GM23338 (cell line): Measurements from ENCODE around the gene BRK1. TPM values are rescaled to one million over a fixed set of nuclear protein-coding genes. Genes with fewer than 3 reads are reported as not detected.

ENCODE experiments used
- ATAC-seq: fragments of 200-7000 bp; cut with Tn5 transposase; 3 replicates; pipeline ENCODE4 v1.9.1; 2020
- DNase-seq: peaks from one replicate; pipeline ENCODE4 v3.0.0-alpha.2; 2015; ENCODE audit warnings: low spot score
- H2AFZ ChIP-seq: fragments of 200-600 bp; sonication (generic); 2 replicates; pipeline ENCODE4 v1.8.0; 2016; ENCODE audit warnings: antibody characterized with exemption, mild to moderate bottlenecking, moderate library complexity
- H3F3A ChIP-seq: fragments of 200-600 bp; sonication (generic); replicated peaks from 2 replicates; pipeline ENCODE4 v1.8.0; 2017; ENCODE audit warnings: antibody characterized with exemption, mixed run types, low read depth
- H3K27ac ChIP-seq: fragments of 200-600 bp; sonication (generic); 2 replicates; pipeline ENCODE4 v1.6.1; 2016; ENCODE audit warnings: low read depth
- H3K27me3 ChIP-seq: fragments of 200-600 bp; sonication (generic); 2 replicates; pipeline ENCODE4 v1.8.0; 2016; ENCODE audit warnings: mild to moderate bottlenecking, mixed run types, moderate library complexity; ENCODE audit not compliant: insufficient read depth
- H3K36me3 ChIP-seq: fragments of 200-600 bp; sonication (generic); 2 replicates; pipeline ENCODE4 v1.8.0; 2016; ENCODE audit warnings: mild to moderate bottlenecking; ENCODE audit not compliant: insufficient read depth
- H3K4me1 ChIP-seq: fragments of 200-600 bp; sonication (generic); 2 replicates; pipeline ENCODE4 v1.8.0; 2016; ENCODE audit warnings: mild to moderate bottlenecking, moderate library complexity; ENCODE audit not compliant: insufficient read depth
- H3K4me2 ChIP-seq: fragments of 200-600 bp; sonication (generic); 2 replicates; pipeline ENCODE4 v1.7.1; 2017; ENCODE audit warnings: mixed run types
- H3K4me3 ChIP-seq: fragments of 200-600 bp; sonication (generic); 2 replicates; pipeline ENCODE4 v1.6.1; 2016; ENCODE audit warnings: mixed run types
- H3K79me2 ChIP-seq: fragments of 200-600 bp; sonication (generic); replicated peaks from 2 replicates; pipeline ENCODE4 v1.8.0; 2017; ENCODE audit warnings: mild to moderate bottlenecking; ENCODE audit not compliant: insufficient read depth
- H3K9me2 ChIP-seq: fragments of 200-600 bp; sonication (generic); 2 replicates; pipeline ENCODE4 v1.8.0; 2017; ENCODE audit not compliant: insufficient read depth
- H4K20me1 ChIP-seq: fragments of 200-600 bp; sonication (generic); replicated peaks from 2 replicates; pipeline ENCODE4 v1.8.0; 2017; ENCODE audit warnings: mild to moderate bottlenecking; ENCODE audit not compliant: insufficient read depth
- H3K27ac Mint-ChIP-seq: 2 replicates; pipeline ENCODE4 v1.8.0; 2020; ENCODE audit warnings: inconsistent platforms, mild to moderate bottlenecking, moderate library complexity, mixed read lengths
- H3K27me3 Mint-ChIP-seq: 3 replicates; pipeline ENCODE4 v1.8.0; 2022; ENCODE audit warnings: low read depth, mild to moderate bottlenecking, moderate library complexity, mixed read lengths, inconsistent platforms; ENCODE audit not compliant: insufficient read depth, poor library complexity
- H3K36me3 Mint-ChIP-seq: 3 replicates; pipeline ENCODE4 v1.8.0; 2021; ENCODE audit warnings: low read depth, mild to moderate bottlenecking, inconsistent platforms, moderate library complexity, mixed read lengths
- H3K4me1 Mint-ChIP-seq: 3 replicates; pipeline ENCODE4 v1.8.0; 2020; ENCODE audit warnings: mild to moderate bottlenecking, inconsistent platforms, mixed read lengths
- H3K4me3 Mint-ChIP-seq: 3 replicates; pipeline ENCODE4 v1.8.0; 2021; ENCODE audit warnings: moderate library complexity, mild to moderate bottlenecking, inconsistent platforms, mixed read lengths
- H3K9me3 Mint-ChIP-seq: 3 replicates; pipeline ENCODE4 v1.8.0; 2020; ENCODE audit warnings: moderate library complexity, mild to moderate bottlenecking, inconsistent platforms, mixed read lengths
- CREB1 ChIP-seq: fragments of 250-450 bp; sonication (Bioruptor Pico); IDR thresholded peaks from 2 replicates; pipeline ENCODE4 v1.5.0; 2020; ENCODE audit warnings: low read depth, mild to moderate bottlenecking, moderate library complexity
- EZH2 ChIP-seq: fragments of 200-600 bp; sonication (generic); IDR thresholded peaks from one replicate; pipeline ENCODE4 v1.8.0; 2017; ENCODE audit warnings: antibody characterized with exemption, mild to moderate bottlenecking, low read depth; ENCODE audit not compliant: unreplicated experiment
- EZH2phosphoT487 ChIP-seq: fragments of 200-600 bp; sonication (generic); IDR thresholded peaks from one replicate; pipeline ENCODE4 v1.8.1; 2018; ENCODE audit warnings: antibody characterized with exemption; ENCODE audit not compliant: unreplicated experiment
- JUNB ChIP-seq: IDR thresholded peaks from one replicate; pipeline ENCODE4 v1.6.1; 2016; ENCODE audit warnings: antibody characterized with exemption; ENCODE audit not compliant: unreplicated experiment
- NANOG ChIP-seq: IDR thresholded peaks from 2 replicates; pipeline ENCODE4 v1.6.1; 2016; ENCODE audit warnings: antibody characterized with exemption, borderline replicate concordance
- POLR2AphosphoS5 ChIP-seq: IDR thresholded peaks from 2 replicates; pipeline ENCODE4 v1.6.1; 2016; ENCODE audit warnings: antibody characterized with exemption, low read depth
- STAT1 ChIP-seq: IDR thresholded peaks from one replicate; pipeline ENCODE4 v1.6.1; 2016; ENCODE audit warnings: antibody characterized with exemption; ENCODE audit not compliant: unreplicated experiment
- ZNF331 ChIP-seq: fragments of 250-450 bp; sonication (Bioruptor Pico); IDR thresholded peaks from 2 replicates; pipeline ENCODE4 v1.5.0; 2020; ENCODE audit warnings: low read depth, mild to moderate bottlenecking, moderate library complexity
- polyA plus RNA-seq: library from polyadenylated mRNA; unstranded; fragments of >200 nt; fragmentation: Nextera tagmentation; extraction: Ambion mirVana; gene quantifications from 2 replicates; pipeline ENCODE4 v1.2.1, GENCODE V29; 2016
- total RNA-seq: library from RNA; depleted of rRNA; stranded (reverse); fragments of >200 nt; shearing (Covaris generic); gene quantifications from 2 replicates; pipeline ENCODE4 v1.2.3, GENCODE V29; 2014
- TF ChIP-seq, protein P1 (sequence below): IDR thresholded peaks from 2 replicates; pipeline ENCODE4 v1.6.1; 2016; ENCODE audit warnings: antibody characterized with exemption
- TF ChIP-seq, protein P2 (sequence below): fragments of 250-450 bp; sonication (Bioruptor Pico); IDR thresholded peaks from 2 replicates; pipeline ENCODE4 v1.5.0; 2020; ENCODE audit warnings: mild to moderate bottlenecking, moderate library complexity

The BRK1 gene
- total and polyA plus RNA-seq, 2 experiments from 2014 or later: 130 to 165 TPM

DNA sequence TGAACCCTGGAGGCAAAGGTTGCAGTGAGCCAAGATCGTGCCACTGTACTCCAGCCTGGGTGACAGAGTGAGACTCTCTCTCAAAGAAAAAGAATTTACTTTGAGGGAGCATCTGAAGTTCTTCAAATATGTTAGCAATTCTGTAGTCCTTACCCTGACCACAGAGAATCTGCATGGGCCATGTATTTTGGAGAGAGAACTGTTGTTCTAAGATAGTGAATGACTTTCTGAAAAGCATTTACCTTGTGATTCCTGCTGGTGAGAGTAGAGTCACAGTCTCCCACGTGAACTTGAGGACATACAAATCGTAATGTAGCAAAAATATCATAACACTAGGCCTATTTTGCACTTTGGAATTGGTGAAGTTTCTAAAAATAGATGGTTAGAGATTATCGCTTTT lies 3.9 kb downstream of the BRK1 start:
- H3K79me2 ChIP-seq: peaks cover 80% of the 10 kb centered on the region
- H3K36me3 ChIP-seq: peaks cover 5% of the 10 kb centered on the region; the same call in 1 of the 2 replicates
- no peak overlapping the region for H3K27ac ChIP-seq
- peaks cover 13% of the 10 kb centered on the region; the same call in 1 of the 2 replicates for H4K20me1 ChIP-seq
- H3K4me1 Mint-ChIP-seq: peaks cover 6% of the 10 kb centered on the region
- H3K27me3 Mint-ChIP-seq: peaks cover 10% of the 10 kb centered on the region
- H3K9me3 Mint-ChIP-seq: no peaks in the 10 kb centered on the region; the same call in 2 of the 3 replicates
- no peaks in the 10 kb centered on the region for H3K9me2 ChIP-seq
- H3K4me3 ChIP-seq: no peak overlapping the region
- H2AFZ ChIP-seq: no peak overlapping the region
- no peaks in the 10 kb centered on the region for H3K27me3 ChIP-seq
- H3F3A ChIP-seq: no peaks in the 10 kb centered on the region
- DNase-seq (no peak), ATAC-seq (no peak)
- H3K36me3 Mint-ChIP-seq: peaks cover 21% of the 10 kb centered on the region
- H3K4me2 ChIP-seq: no peak overlapping the region
- H3K27ac Mint-ChIP-seq: no peak overlapping the region
- peaks cover 4% of the 10 kb centered on the region for H3K4me1 ChIP-seq
- TF ChIP-seq STAT1: no peak
- TF ChIP-seq, protein P1, sequence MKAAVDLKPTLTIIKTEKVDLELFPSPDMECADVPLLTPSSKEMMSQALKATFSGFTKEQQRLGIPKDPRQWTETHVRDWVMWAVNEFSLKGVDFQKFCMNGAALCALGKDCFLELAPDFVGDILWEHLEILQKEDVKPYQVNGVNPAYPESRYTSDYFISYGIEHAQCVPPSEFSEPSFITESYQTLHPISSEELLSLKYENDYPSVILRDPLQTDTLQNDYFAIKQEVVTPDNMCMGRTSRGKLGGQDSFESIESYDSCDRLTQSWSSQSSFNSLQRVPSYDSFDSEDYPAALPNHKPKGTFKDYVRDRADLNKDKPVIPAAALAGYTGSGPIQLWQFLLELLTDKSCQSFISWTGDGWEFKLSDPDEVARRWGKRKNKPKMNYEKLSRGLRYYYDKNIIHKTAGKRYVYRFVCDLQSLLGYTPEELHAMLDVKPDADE: no peak
- TF ChIP-seq EZH2phosphoT487: no peak
- no peak for TF ChIP-seq ZNF331 (CRISPR knock-in tag)
- TF ChIP-seq JUNB: no peak
- no peak for TF ChIP-seq CREB1
- TF ChIP-seq NANOG: no peak
- TF ChIP-seq POLR2AphosphoS5: no peak
- no peak for TF ChIP-seq EZH2
- no peak overlapping the region for H3K4me3 Mint-ChIP-seq

DNA sequence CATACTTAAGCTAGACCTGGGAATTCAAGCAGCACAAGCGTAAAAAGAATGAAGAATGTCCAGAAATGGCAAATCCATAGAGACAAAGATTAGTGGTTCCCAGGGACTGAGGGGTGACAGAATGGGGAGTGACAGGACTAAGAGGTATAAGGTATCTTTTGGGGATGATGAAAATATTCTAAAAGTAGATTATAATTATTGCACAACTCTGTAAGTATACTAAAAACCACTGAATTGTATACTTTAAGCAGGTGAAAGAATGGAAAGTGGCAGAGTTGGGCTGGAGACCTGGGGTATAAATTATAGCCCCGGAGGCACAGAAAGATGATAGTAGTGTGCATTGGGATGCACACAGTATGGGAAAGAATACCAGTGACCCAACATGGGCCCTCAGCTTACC lies 5.6 kb downstream of the BRK1 start:
- Histone ChIP-seq H4K20me1 (peaks cover 20% of the 10 kb centered on the region; the same call in 1 of the 2 replicates), H3K27me3 (no peaks in the 10 kb centered on the region), H3K36me3 (peaks cover 5% of the 10 kb centered on the region; the same call in 1 of the 2 replicates), H3F3A (no peaks in the 10 kb centered on the region), H3K79me2 (peaks cover 81% of the 10 kb centered on the region), H3K4me1 (peaks cover 4% of the 10 kb centered on the region), H3K4me3 (no peak overlapping the region), H3K9me2 (no peaks in the 10 kb centered on the region), H3K4me2 (no peak overlapping the region), H3K27ac (no peak overlapping the region), H2AFZ (no peak overlapping the region)
- H3K4me1 Mint-ChIP-seq: peaks cover 6% of the 10 kb centered on the region
- H3K9me3 Mint-ChIP-seq: no peaks in the 10 kb centered on the region
- H3K27me3 Mint-ChIP-seq: peaks cover 2% of the 10 kb centered on the region
- peaks cover 35% of the 10 kb centered on the region for H3K36me3 Mint-ChIP-seq
- no peak overlapping the region for H3K27ac Mint-ChIP-seq
- TF ChIP-seq POLR2AphosphoS5 (no peak), EZH2phosphoT487 (no peak), ZNF331 (CRISPR knock-in tag) (no peak), JUNB (no peak), EZH2 (no peak), NANOG (no peak), CREB1 (no peak)
- TF ChIP-seq, protein P1: no peak
- TF ChIP-seq, protein P2, sequence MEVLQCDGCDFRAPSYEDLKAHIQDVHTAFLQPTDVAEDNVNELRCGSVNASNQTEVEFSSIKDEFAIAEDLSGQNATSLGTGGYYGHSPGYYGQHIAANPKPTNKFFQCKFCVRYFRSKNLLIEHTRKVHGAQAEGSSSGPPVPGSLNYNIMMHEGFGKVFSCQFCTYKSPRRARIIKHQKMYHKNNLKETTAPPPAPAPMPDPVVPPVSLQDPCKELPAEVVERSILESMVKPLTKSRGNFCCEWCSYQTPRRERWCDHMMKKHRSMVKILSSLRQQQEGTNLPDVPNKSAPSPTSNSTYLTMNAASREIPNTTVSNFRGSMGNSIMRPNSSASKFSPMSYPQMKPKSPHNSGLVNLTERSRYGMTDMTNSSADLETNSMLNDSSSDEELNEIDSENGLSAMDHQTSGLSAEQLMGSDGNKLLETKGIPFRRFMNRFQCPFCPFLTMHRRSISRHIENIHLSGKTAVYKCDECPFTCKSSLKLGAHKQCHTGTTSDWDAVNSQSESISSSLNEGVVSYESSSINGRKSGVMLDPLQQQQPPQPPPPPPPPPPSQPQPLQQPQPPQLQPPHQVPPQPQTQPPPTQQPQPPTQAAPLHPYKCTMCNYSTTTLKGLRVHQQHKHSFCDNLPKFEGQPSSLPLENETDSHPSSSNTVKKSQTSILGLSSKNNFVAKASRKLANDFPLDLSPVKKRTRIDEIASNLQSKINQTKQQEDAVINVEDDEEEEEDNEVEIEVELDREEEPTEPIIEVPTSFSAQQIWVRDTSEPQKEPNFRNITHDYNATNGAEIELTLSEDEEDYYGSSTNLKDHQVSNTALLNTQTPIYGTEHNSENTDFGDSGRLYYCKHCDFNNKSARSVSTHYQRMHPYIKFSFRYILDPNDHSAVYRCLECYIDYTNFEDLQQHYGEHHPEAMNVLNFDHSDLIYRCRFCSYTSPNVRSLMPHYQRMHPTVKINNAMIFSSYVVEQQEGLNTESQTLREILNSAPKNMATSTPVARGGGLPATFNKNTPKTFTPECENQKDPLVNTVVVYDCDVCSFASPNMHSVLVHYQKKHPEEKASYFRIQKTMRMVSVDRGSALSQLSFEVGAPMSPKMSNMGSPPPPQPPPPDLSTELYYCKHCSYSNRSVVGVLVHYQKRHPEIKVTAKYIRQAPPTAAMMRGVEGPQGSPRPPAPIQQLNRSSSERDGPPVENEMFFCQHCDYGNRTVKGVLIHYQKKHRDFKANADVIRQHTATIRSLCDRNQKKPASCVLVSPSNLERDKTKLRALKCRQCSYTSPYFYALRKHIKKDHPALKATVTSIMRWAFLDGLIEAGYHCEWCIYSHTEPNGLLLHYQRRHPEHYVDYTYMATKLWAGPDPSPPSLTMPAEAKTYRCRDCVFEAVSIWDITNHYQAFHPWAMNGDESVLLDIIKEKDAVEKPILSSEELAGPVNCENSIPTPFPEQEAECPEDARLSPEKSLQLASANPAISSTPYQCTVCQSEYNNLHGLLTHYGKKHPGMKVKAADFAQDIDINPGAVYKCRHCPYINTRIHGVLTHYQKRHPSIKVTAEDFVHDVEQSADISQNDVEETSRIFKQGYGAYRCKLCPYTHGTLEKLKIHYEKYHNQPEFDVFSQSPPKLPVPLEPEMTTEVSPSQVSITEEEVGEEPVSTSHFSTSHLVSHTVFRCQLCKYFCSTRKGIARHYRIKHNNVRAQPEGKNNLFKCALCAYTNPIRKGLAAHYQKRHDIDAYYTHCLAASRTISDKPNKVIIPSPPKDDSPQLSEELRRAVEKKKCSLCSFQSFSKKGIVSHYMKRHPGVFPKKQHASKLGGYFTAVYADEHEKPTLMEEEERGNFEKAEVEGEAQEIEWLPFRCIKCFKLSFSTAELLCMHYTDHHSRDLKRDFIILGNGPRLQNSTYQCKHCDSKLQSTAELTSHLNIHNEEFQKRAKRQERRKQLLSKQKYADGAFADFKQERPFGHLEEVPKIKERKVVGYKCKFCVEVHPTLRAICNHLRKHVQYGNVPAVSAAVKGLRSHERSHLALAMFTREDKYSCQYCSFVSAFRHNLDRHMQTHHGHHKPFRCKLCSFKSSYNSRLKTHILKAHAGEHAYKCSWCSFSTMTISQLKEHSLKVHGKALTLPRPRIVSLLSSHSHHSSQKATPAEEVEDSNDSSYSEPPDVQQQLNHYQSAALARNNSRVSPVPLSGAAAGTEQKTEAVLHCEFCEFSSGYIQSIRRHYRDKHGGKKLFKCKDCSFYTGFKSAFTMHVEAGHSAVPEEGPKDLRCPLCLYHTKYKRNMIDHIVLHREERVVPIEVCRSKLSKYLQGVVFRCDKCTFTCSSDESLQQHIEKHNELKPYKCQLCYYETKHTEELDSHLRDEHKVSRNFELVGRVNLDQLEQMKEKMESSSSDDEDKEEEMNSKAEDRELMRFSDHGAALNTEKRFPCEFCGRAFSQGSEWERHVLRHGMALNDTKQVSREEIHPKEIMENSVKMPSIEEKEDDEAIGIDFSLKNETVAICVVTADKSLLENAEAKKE (CRISPR knock-in tag): no peak
- no peak overlapping the region for H3K4me3 Mint-ChIP-seq
- DNase-seq (no peak), ATAC-seq (no peak)
